Left cardiac atrium (tissue), 4 donors: Measurements from ENCODE around the gene PHOX2B. TPM values are rescaled to one million over a fixed set of nuclear protein-coding genes. Genes with fewer than 3 reads are reported as not detected.
"Not testable (repeated sequence)": the region's sequence is repeated elsewhere in the genome, so short reads cannot be mapped to it uniquely, and the experiment has no call there.

Source experiments
- ATAC-seq, 2 donors: fragments of 200-7000 bp; cut with Tn5 transposase; one replicate each; pipeline ENCODE4 v1.9.1; 2020; ENCODE audit warnings: mild to moderate bottlenecking in 2 of 2, moderate library complexity in 2 of 2
- DNase-seq: peaks from one replicate; pipeline ENCODE4 v3.0.0-alpha.2; 2020
- intact Hi-C, 2 donors: fragments of 100-400 bp; cut with DNase I; formaldehyde crosslinking; loops; one replicate each; pipeline versions ENCODE4 v1.14.1 to v1.15.1; 2022 to 2023
- total RNA-seq, 2 donors: library from RNA; stranded (reverse); fragmentation: NEBNext Ultra II Directional; extraction: Animal tissue kit (Norgen Biotek cat#: 25700); gene quantifications; one replicate each; pipeline ENCODE4 v1.2.1, GENCODE V29; 2021
- donor health status: DM: no; HTN: yes; CAD: no.
- donor health status: DM: no; HTN: yes; CAD: no; lungs with severe emphysema.
- donor health status: DM: yes; HTN: yes; CAD: no.
- donor health status: Dilated cardiomyopathy.

PHOX2B gene
- total RNA-seq, 2 donors from 2014 or later: not detected

DNA sequence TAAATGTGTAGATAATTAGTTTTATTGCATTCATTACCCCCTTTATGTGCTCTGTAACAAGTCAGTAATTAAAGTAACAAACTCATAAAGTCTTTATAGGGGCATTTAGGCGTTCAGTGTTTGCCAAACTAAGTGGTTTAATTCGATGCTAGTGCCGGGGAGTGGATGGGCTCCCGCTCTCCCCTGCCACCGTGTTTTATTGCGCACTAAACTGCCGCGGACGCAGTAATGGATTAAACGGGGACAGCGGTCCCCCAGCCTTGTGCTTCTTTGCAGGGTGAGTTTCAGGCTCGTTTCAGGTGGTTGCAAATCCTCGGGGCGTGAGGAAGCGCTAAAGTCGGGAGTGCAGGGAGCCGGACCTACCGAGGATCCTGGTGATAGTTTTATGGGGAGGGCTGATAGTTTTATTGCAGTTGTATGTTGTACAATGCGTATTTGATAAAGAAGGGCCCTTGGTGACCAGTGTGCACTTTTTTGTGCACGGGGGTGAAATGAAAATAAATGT, 1.6 kb upstream of the PHOX2B start:
- DNase-seq (no peak), ATAC-seq (no peak)
- intact Hi-C loops: no loop called here

DNA sequence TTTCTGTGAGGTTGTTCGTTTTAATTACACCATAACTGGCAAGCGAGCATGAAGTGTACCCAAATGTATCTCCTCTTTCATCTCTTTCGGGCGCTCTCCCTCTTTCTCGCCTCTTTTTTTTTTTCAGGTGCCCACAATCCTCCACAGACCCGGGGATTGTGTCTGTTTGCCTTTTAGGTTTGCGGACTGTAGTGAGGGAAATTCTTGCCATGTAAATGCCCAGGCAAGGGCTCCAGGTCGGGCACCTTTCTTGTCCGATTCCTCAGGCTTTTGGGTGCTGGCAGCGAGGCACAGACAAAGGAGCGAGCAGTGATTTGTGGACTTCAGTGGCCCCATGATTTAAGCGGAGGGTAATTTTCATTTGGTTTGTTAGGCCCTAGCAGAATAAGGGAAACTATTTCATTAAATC, 1.1 kb upstream of the PHOX2B start:
- DNase-seq (no peak), ATAC-seq (no peak)
- intact Hi-C loops: no loop called here

- no peak for ATAC-seq
- intact Hi-C loops: no loop called here
- DNase-seq: no peak
These were observed 403 bp downstream of the PHOX2B start for GRCh38 chr4:41748074-41748570.

DNA sequence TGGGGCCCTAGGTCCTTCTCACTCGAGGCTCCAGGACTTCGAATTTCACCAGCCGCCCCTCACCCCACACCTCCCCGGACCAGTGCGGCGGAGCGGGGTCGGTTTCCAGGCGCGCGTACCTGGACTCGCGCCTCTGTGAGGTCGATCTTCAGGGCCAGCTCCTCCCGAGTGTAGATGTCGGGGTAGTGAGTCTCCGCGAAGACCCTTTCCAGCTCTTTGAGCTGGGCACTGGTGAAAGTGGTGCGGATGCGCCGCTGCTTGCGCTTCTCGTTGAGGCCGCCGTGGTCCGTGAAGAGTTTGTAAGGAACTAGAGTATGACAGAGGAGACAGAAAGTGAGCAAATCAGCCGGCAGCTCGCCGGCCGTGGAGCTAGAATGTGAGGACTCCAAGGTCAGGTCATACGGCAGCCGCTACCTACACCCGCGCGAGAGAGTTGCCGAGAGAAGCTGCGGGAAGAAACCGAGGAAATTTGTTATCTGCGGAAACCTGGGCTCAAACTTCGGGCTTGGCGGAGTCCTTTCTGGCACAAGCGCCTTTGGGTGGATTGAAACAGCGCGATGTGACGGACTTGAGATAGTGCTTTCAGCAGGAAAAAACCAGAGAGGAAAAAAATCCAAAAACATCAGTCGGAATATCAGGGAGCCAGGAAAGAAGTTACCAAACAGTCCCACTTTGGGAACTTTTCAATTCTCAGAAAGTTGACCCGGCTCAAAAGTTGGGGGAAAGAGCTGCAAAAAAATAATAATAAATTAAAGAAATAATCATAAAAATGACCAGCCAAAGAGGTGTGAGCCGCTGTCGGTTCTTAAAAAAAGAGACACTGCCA, 1.1 kb downstream of the PHOX2B start:
- ATAC-seq: no peak
- DNase-seq: no peak
- intact Hi-C loops: no loop called here

- intact Hi-C loops: no loop called here
- no peak for ATAC-seq
- DNase-seq: no peak
These were observed 1.9 kb downstream of the PHOX2B start for GRCh38 chr4:41746440-41747229.

DNA sequence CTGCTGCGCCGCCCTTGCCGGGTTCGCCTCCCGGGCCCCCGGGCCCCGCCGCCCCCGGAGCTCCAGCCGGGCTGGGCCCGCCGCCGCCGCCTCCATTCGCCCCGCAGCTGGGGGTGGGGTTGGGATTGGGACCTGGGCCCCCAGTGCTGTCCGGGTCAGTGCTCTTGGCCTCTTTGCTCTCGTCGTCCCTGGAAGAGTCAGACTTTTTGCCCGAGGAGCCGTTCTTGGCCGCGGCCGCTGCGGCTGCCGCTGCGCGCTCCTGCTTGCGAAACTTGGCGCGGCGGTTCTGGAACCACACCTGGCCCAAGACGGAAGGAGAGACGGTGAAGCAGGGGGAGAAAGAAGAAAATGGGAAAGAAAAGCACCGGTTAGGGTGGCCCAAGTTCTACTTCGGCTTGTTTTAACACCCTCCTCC, 2.5 kb downstream of the PHOX2B start:
- DNase-seq (no peak), ATAC-seq (no peak)
- intact Hi-C loops: no loop called here

DNA sequence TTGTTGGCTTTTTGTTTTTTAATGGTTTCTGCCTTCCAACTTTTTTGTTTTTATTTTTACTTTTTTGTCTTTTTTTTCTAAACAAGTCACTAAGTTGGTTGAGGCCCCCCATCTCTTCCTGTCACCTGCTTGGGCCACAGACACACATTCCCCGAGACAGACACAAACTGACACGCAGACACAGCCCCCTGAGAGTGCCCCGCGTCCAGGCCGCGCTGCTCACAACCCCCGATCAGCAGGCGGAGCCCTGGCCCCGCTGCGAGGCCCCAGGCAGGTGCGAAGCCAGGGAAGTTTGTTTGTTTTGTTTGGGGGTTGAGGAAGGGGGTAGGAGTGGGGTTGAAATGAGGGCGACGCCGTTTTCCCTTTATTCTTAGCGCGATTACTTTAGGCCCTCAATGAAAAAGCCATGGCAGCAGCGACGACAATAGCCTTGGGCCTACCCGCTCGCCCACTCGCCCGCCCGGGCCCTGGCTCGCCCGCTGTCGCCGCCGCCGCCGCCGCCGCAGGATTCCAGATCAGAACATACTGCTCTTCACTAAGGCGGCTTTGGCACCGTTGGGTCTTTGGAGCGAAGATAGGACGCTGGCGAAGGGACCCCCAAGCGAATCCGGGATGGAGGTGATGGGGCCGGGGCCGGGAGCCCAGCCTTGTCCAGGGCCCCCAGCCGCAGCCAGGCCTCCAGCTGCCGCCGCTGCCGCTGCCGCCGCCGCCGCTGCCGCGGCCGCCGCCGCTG, 3.1 kb downstream of the PHOX2B start:
- DNase-seq (no peak), ATAC-seq (no peak)
- intact Hi-C loops: no loop called here

GRCh38 chr4:41744572-41745291, 3.8 kb downstream of the PHOX2B start:
- DNase-seq (no peak), ATAC-seq (no peak)
- intact Hi-C loops: no loop called here

GRCh38 chr4:41741354-41741753, 7.2 kb downstream of the PHOX2B start:
- DNase-seq: no peak
- intact Hi-C loops: no loop called here
- ATAC-seq: no peak

- ATAC-seq, intact Hi-C loops, DNase-seq: not testable (repeated sequence)
These were observed 11.0 kb downstream of the PHOX2B start for GRCh38 chr4:41737491-41737890.

GRCh38 chr4:41734371-41734770, 14.2 kb downstream of the PHOX2B start:
- intact Hi-C loops: no loop called here
- no peak for DNase-seq
- ATAC-seq: no peak

GRCh38 chr4:41731569-41732126, 16.9 kb downstream of the PHOX2B start:
- ATAC-seq (no peak), DNase-seq (no peak)
- intact Hi-C loops: no loop called here

DNA sequence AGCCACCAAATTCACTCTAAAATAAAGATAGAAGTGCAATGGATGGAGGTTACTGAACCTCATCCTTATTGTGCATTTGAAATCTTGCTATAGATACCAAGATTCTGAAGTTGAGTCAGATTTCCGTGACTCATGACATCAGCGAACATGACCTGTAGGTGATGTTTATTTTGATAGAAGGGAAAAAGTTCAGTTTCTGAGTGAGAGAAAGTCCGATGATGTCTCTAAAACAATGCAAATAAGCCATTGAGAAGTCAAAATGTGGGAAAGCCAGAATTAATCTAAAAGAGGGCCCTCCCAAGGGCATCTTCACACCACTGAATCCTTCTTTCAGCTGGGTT, 20.0 kb downstream of the PHOX2B start:
- DNase-seq (no peak), ATAC-seq (no peak)
- intact Hi-C loops: no loop called here

DNA sequence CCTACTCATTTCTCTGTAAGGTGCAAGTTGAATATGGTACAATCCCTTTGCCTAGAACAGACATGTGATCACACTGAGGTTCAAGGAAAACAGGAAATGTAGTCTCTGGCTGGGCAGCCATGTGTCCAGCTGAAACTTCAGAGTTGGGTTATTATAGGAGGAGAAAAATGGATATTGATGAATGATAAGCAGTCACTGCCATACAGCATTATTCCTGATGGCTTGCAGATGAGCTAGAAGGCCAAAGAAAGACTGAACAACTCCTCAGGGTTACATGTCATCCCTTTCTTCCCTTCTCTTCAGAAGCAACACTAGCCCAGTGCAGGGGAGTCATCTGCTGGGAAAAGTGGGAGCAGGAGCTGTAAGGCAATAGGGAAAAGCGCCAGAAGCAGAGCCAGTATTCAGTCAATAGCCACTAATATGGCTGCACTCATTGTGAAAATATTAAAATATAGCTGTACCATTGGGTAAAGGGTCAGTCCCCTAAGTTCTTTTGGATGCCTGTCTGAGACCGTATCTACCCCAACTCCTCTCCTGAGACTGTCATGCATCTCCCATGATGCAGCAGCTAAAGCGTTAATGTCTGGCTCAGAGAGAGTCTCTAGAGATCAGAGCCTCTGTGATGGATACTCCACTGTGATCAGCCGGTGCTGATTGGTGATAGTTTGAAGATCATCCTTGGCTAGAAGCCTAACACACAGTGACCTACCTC, 20.5 kb downstream of the PHOX2B start:
- DNase-seq: no peak
- intact Hi-C loops: no loop called here
- ATAC-seq: no peak

- no peak for DNase-seq
- intact Hi-C loops: no loop called here
- ATAC-seq: no peak
These were observed 23.3 kb downstream of the PHOX2B start for GRCh38 chr4:41725254-41725653.

DNA sequence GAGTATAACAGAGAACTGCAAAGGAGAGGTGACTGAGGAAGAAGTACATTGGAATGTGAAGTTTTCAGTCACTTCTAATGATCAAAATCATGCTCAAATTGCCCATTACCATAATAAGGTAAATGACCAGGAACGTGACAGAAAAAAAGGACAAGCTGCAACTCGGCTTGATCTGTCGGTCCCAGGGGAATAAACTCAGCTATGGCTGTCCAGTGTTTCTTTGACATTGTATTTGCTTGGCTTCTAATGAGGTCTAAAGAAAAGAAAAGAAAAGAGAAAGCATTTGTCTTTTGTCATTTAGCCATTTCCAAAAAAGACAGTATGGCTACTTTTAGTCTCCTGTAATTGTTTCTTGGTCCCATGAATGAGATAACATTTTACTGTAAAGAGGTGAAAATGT, 25.2 kb downstream of the PHOX2B start:
- intact Hi-C loops: no loop called here
- DNase-seq (no peak), ATAC-seq (no peak)

- intact Hi-C loops: no loop called here
- no peak for ATAC-seq
- DNase-seq: no peak
These were observed 26.3 kb downstream of the PHOX2B start for GRCh38 chr4:41722181-41722580.

DNA sequence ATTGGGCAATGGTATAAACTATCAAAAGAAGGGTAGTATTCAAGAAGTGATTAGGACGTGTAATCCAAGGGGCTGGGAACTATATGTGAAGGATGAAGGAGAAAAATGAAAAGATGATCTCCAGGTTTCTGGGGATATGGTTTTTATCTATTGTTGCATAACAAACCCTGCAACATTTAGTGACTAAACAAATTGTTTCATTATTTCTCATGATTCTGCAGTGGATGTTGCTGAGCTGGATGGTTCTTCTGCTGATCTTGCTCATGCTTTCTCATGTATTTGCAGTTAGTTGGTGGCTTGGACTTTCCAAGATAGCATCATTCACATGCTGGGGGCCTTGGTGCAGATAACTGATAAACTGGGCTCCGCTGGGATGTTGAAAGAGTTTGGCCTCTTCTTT, 29.1 kb downstream of the PHOX2B start:
- intact Hi-C loops: no loop called here
- ATAC-seq (no peak), DNase-seq (no peak)
